ENCODE results near the gene TMEM132D. TPM values are rescaled to one million over a fixed set of nuclear protein-coding genes. Genes with fewer than 3 reads are reported as not detected.

TMEM132D gene
- total RNA-seq, 4 donors from 2014 or later, result not detected

DNA sequence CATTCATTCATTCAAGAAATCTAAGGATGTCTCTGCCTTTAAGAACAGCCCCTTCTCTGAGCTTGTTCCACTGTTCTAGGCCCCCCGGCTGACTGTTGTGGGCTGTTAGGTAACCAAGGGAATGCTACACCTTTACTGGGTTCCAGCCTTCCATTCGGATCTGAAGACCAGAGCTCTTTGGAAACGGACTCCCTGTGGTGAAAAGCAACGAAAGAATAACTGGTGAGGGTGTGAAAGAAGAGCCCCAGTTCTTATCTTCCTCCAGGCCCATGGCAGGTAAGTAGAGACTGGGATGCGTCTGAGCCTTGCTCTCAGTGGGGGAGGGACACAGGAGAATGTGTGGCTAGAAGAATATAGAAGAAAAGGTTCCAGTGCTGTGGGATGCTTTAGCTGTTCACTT, 207.4 kb downstream of the TMEM132D start:
- ATAC-seq (ENCODE audit: low FRiP score), result no peak

GRCh38 chr12:129693731-129694130, 210.1 kb downstream of the TMEM132D start:
- no peak for ATAC-seq (ENCODE audit: low FRiP score)

More for the DNA sequence above, 207.4 kb downstream of the TMEM132D start:
- TF ChIP-seq, protein P1, sequence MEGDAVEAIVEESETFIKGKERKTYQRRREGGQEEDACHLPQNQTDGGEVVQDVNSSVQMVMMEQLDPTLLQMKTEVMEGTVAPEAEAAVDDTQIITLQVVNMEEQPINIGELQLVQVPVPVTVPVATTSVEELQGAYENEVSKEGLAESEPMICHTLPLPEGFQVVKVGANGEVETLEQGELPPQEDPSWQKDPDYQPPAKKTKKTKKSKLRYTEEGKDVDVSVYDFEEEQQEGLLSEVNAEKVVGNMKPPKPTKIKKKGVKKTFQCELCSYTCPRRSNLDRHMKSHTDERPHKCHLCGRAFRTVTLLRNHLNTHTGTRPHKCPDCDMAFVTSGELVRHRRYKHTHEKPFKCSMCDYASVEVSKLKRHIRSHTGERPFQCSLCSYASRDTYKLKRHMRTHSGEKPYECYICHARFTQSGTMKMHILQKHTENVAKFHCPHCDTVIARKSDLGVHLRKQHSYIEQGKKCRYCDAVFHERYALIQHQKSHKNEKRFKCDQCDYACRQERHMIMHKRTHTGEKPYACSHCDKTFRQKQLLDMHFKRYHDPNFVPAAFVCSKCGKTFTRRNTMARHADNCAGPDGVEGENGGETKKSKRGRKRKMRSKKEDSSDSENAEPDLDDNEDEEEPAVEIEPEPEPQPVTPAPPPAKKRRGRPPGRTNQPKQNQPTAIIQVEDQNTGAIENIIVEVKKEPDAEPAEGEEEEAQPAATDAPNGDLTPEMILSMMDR (IDR thresholded peaks at IDR 0.05), result no peak
- DNase-seq (ENCODE audit: low spot score), result no peak

DNA sequence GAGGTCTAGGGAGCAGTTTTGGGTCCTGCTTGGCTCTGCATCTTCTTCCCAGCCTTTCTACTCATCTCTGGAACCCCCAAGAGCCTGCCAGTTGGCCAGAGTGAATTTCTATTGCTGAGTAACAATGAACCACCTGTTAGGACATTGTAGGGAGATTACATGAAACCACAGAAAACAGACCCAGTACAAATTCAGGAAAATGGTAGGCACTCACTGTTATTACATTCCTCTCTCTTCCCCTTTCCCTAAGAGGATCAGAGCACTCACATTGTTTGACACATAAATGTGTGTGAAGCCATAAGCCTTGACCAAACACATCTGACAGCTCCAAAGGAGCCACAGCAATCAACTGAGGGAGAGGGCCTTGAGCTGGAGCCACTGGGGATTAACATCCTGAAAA, 216.1 kb downstream of the TMEM132D start:
- TF ChIP-seq, protein P1 (IDR thresholded peaks at IDR 0.05), result no peak
- no peak for ATAC-seq (ENCODE audit: low FRiP score)
- DNase-seq (ENCODE audit: low spot score), result no peak

More at GRCh38 chr12:129693731-129694130, 210.1 kb downstream of the TMEM132D start:
- TF ChIP-seq, protein P1 (IDR thresholded peaks at IDR 0.05), result no peak
- no peak for DNase-seq (ENCODE audit: low spot score)

DNA sequence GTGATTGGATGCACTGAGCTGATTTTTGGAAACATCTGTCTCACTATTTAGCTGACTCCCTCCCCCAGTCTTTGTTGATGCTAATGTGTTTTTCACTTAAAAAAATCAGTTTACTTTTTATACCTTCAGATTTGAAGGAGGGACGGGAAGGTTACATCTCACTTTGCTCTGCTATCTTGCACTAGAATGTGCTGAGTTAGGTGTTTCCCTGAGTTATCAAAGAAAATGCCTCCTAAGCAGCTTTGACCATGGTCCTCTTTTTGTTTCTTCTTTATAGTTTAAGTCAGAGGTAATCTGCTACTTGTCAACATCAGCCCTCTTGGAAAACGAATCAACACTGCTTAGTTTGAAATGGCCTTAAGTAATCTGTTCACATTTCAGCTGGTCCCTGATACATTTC, 222.0 kb downstream of the TMEM132D start:
- ATAC-seq (ENCODE audit: low FRiP score) (no peak), DNase-seq (ENCODE audit: low spot score) (no peak)
- TF ChIP-seq, protein P1 (IDR thresholded peaks at IDR 0.05), result no peak

DNA sequence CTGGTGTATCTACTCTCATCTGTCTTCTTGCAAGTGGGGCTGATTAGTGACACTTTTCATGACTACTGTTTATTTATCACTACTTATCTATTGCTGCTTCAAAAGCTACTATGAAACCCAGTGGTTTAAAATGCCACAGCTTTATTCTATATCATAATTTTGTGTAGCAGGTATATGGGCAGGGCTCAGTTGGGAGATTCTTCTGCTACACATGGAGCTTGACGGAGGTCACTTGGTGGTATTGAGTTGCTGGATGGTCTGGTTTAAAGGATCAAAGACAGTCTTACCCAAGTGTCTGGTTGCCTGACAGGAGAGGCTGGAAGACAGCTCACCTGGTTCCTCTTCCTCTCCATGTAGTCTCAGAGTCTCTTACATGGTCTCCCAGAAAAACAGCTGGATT, 222.7 kb downstream of the TMEM132D start:
- DNase-seq (ENCODE audit: low spot score), result no peak
- no peak for ATAC-seq (ENCODE audit: low FRiP score)
- TF ChIP-seq, protein P1 (IDR thresholded peaks at IDR 0.05), result no peak

DNA sequence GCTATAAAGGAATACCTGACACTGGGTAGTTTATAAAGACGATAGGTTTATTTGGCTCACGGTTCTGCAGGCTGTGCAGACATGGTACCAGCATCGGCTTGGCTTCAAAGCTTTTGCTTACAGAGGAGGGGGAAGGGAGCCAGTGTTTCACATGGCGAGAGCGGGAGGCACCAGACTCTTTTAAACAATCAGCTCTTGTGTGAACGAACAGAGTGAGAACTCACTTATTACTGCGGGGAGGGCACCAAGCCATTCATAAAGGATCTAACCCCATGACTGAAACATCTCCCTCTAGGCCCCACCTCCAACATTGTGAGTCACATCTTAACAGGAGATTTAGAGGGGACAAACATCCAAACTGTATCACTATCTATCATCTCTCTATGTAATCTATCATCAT, 227.4 kb downstream of the TMEM132D start:
- TF ChIP-seq, protein P1 (IDR thresholded peaks at IDR 0.05), result no peak
- DNase-seq (ENCODE audit: low spot score) (no peak), ATAC-seq (ENCODE audit: low FRiP score) (no peak)

DNA sequence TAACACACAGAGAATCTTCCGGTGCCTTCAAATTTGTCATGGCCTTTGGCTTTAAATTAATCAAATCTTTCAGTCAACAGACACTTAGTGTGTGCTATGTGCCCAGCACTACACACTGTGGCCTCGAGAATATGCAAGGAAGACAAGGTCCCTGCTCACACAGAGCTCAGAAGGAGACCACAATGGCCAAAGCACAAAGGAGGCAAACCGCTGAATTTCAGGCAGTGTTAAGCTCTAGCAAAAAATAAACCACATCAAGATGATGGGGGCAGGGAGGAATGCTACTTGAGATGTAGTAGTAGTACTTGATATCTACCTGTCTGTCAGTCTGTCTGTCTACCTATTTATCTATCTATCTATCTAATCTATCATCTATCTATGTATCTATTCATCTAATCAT, 227.9 kb downstream of the TMEM132D start:
- ATAC-seq (ENCODE audit: low FRiP score), result no peak
- TF ChIP-seq, protein P1 (IDR thresholded peaks at IDR 0.05), result no peak
- no peak for DNase-seq (ENCODE audit: low spot score)

All from omental fat pad (tissue), 4 donors.